Ovary (tissue), 3 donors: ENCODE results near the gene CIITA.

ENCODE experiments used
- EP300 ChIP-seq: sonication (generic); formaldehyde crosslinking; IDR thresholded peaks from one replicate; pipeline ENCODE4 v1.6.1; 2017; ENCODE audit warnings: antibody characterized with exemption
- TF ChIP-seq, protein P1 (sequence below), 3 donors: fragments of 450-650 bp in 2 of 3; fragments of 200-600 bp in 1 of 3; IDR thresholded peaks; one replicate each; pipeline versions ENCODE4 v1.5.1 to v1.8.0; 2016 to 2022; ENCODE audit warnings: antibody characterized with exemption in 3 of 3, mild to moderate bottlenecking in 1 of 3
- donor health status: DM: no; HTN: no; CAD: no.

DNA sequence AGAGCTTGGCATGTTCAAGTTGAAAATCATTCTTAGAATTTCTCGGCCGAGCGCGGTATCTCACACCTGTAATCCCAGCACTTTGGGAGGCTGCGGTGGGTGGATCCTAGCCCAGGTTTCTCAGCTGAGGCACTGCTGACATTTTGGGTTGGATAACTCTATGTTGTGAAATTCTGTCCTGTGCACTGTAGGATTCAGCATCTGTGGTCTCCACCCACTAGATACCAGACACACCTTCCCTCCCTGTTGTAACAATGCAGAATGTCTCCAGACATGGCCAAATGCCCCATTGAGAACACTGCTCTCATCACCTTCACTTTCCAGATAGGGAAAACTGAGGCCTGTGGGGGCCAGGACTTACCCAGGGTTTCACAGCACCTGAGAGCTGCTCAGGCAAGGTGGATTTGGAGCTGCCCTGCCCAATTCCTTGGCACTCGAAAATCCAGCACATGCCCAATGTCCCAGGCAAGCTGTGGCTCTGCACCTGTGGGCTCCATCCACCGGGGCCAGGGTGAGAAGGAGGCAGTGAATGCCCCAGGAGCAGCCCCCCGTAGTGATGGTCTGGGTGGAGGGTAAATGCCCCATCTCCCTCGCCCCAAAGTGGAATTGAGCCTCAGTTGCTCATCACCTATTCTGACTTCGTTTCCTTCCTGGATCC, 38.3 kb upstream of the CIITA start:
- TF ChIP-seq, protein P1, sequence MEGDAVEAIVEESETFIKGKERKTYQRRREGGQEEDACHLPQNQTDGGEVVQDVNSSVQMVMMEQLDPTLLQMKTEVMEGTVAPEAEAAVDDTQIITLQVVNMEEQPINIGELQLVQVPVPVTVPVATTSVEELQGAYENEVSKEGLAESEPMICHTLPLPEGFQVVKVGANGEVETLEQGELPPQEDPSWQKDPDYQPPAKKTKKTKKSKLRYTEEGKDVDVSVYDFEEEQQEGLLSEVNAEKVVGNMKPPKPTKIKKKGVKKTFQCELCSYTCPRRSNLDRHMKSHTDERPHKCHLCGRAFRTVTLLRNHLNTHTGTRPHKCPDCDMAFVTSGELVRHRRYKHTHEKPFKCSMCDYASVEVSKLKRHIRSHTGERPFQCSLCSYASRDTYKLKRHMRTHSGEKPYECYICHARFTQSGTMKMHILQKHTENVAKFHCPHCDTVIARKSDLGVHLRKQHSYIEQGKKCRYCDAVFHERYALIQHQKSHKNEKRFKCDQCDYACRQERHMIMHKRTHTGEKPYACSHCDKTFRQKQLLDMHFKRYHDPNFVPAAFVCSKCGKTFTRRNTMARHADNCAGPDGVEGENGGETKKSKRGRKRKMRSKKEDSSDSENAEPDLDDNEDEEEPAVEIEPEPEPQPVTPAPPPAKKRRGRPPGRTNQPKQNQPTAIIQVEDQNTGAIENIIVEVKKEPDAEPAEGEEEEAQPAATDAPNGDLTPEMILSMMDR (IDR thresholded peaks at IDR 0.05): no peak
- no peak for TF ChIP-seq EP300
